HCT116 (cell line): ENCODE measurements around the gene CDH5. TPM values are rescaled to one million over a fixed set of nuclear protein-coding genes. Genes with fewer than 3 reads are reported as not detected.

ENCODE experiments used
- ATAC-seq: fragments of 200-7000 bp; cut with Tn5 transposase; 2 replicates; pipeline ENCODE4 v1.9.1; 2020; ENCODE audit warnings: mild to moderate bottlenecking, moderate library complexity
- BruUV-seq: library from RNA; stranded (reverse); fragments of 400-500 nt; replicated peaks from 2 replicates; lab custom pipeline; 2021; lab: Mats Ljungman, UMichigan
- CTCF ChIA-PET: fragments of 300-600 bp; sonication (Branson Sonifier 250); formaldehyde crosslinking; loops from one replicate; lab custom pipeline; 2021; ENCODE audit warnings: antibody characterized with exemption; lab: Charles Lee
- POLR2A ChIA-PET: fragments of 300-600, 350-600 bp; sonication (Branson Sonifier 250); formaldehyde crosslinking; loops from one replicate; lab custom pipeline; 2021; ENCODE audit warnings: antibody characterized with exemption; lab: Charles Lee
- RAD21 ChIA-PET, 2 experiments: fragments of 300-600 bp; sonication (Branson Sonifier 250); formaldehyde crosslinking; loops; one replicate each; lab custom pipeline; 2023; ENCODE audit warnings: low total read pairs in 2 of 2; ENCODE audit not compliant: uncharacterized antibody in 2 of 2, unreplicated experiment in 2 of 2, low non-redundant PET in 1 of 2; lab: Charles Lee
- DNase-seq: peaks from one replicate; pipeline ENCODE4 v3.0.0-alpha.2; 2010; ENCODE audit warnings: low read depth, low spot score
- H2AFZ ChIP-seq: fragments of 200-600 bp; shearing (Covaris generic), sonication (generic); 2 replicates; pipeline ENCODE4 v1.6.1; 2017; ENCODE audit warnings: low read depth, mixed run types, mixed read lengths, antibody characterized with exemption, low read length; ENCODE audit not compliant: poor library complexity, severe bottlenecking
- H3K27ac ChIP-seq: 2 replicates; pipeline ENCODE4 v1.5.1; 2012; ENCODE audit warnings: low read depth, low read length
- H3K27me3 ChIP-seq: fragments of 200-600 bp; sonication (generic); 2 replicates; pipeline ENCODE4 v1.6.1; 2016; ENCODE audit warnings: mixed run types, low read length, mixed read lengths; ENCODE audit not compliant: insufficient read depth
- H3K36me3 ChIP-seq, 2 experiments: fragments of 200-500 bp in 1 of 2; fragments of 200-600 bp in 1 of 2; sonication (Bioruptor generic) in 1 of 2; sonication (generic) in 1 of 2; 2 replicates each; pipeline versions ENCODE4 v1.5.1 to v1.6.1; 2014 to 2016; ENCODE audit warnings: low read length in 2 of 2, inconsistent platforms in 1 of 2, mixed read lengths in 1 of 2, mixed run types in 1 of 2; ENCODE audit not compliant: insufficient read depth in 2 of 2, control insufficient read depth in 1 of 2
- H3K4me1 ChIP-seq, 2 experiments: fragments of 200-600 bp in 1 of 2; sonication (generic) in 1 of 2; 2 replicates each; pipeline versions ENCODE4 v1.5.1 to v1.6.1; 2012 to 2017; ENCODE audit warnings: low read length in 2 of 2, inconsistent platforms in 1 of 2, mild to moderate bottlenecking in 1 of 2, mixed read lengths in 1 of 2, mixed run types in 1 of 2, moderate library complexity in 1 of 2; ENCODE audit not compliant: insufficient read depth in 2 of 2, control insufficient read depth in 1 of 2
- H3K4me2 ChIP-seq: fragments of 200-600 bp; sonication (generic); 2 replicates; pipeline ENCODE4 v1.6.1; 2017; ENCODE audit warnings: mixed run types, low read length, mixed read lengths
- H3K4me3 ChIP-seq, 2 experiments: fragments of 200-600 bp in 1 of 2; sonication (generic) in 1 of 2; replicated peaks in 1 of 2; 2 replicates each; pipeline ENCODE4 v1.5.1; 2011 to 2016; ENCODE audit warnings: low read length in 2 of 2, control low read depth in 1 of 2, low read depth in 1 of 2, mild to moderate bottlenecking in 1 of 2, mixed read lengths in 1 of 2, mixed run types in 1 of 2
- H3K79me2 ChIP-seq: fragments of 200-600 bp; sonication (generic); 2 replicates; pipeline ENCODE4 v1.6.1; 2017; ENCODE audit warnings: mild to moderate bottlenecking, mixed run types, low read length, moderate library complexity, mixed read lengths; ENCODE audit not compliant: insufficient read depth
- H3K9ac ChIP-seq: fragments of 200-600 bp; sonication (generic); 2 replicates; pipeline ENCODE4 v1.6.1; 2016; ENCODE audit warnings: low read length, mixed read lengths
- H3K9me2 ChIP-seq: fragments of 200-600 bp; sonication (generic), shearing (Covaris generic); 2 replicates; pipeline ENCODE4 v1.6.1; 2017; ENCODE audit warnings: mixed run types, mild to moderate bottlenecking, moderate library complexity; ENCODE audit not compliant: insufficient read depth
- H3K9me3 ChIP-seq, 2 experiments: fragments of 200-500 bp in 1 of 2; fragments of 200-600 bp in 1 of 2; sonication (Bioruptor generic) in 1 of 2; sonication (generic) in 1 of 2; 2 replicates each; pipeline ENCODE4 v1.6.1; 2014 to 2017; ENCODE audit warnings: low read length in 2 of 2, mixed read lengths in 2 of 2, inconsistent platforms in 1 of 2, low read depth in 1 of 2, mild to moderate bottlenecking in 1 of 2, mixed run types in 1 of 2, moderate library complexity in 1 of 2; ENCODE audit not compliant: control insufficient read depth in 1 of 2, insufficient read depth in 1 of 2
- H4K20me1 ChIP-seq: fragments of 200-600 bp; sonication (generic), shearing (Covaris generic); 2 replicates; pipeline ENCODE4 v1.6.1; 2017; ENCODE audit warnings: mixed run types, mild to moderate bottlenecking, moderate library complexity; ENCODE audit not compliant: insufficient read depth
- CEBPB ChIP-seq: IDR thresholded peaks from 2 replicates; pipeline ENCODE4 v1.6.1; 2012; ENCODE audit warnings: low read depth
- EGR1 ChIP-seq: IDR thresholded peaks from 2 replicates; pipeline ENCODE4 v1.6.1; 2012; ENCODE audit warnings: low read depth
- ELF1 ChIP-seq: IDR thresholded peaks from 2 replicates; pipeline ENCODE4 v1.6.1; 2012; ENCODE audit warnings: low read depth, borderline replicate concordance
- EZH2 ChIP-seq: fragments of 200-600 bp; sonication (generic); IDR thresholded peaks from 2 replicates; pipeline ENCODE4 v1.6.1; 2017; ENCODE audit warnings: antibody characterized with exemption, mixed run types
- JUND ChIP-seq: IDR thresholded peaks from 2 replicates; pipeline ENCODE4 v1.6.1; 2012
- RAD21 ChIP-seq: IDR thresholded peaks from 2 replicates; pipeline ENCODE4 v1.6.1; 2012; ENCODE audit warnings: low read depth, mild to moderate bottlenecking
- SIN3A ChIP-seq: IDR thresholded peaks from 2 replicates; pipeline ENCODE4 v1.6.1; 2012; ENCODE audit warnings: low read depth
- SP1 ChIP-seq: IDR thresholded peaks from 2 replicates; pipeline ENCODE4 v1.6.1; 2012; ENCODE audit warnings: low read depth
- TCF7L2 ChIP-seq: IDR thresholded peaks from 2 replicates; pipeline ENCODE4 v1.7.0; 2011; ENCODE audit warnings: borderline replicate concordance, inconsistent platforms; ENCODE audit not compliant: insufficient read depth, insufficient read length; ENCODE audit errors: extremely low read depth
- YY1 ChIP-seq: IDR thresholded peaks from 2 replicates; pipeline ENCODE4 v1.6.1; 2011; ENCODE audit warnings: low read length, low read depth, moderate library complexity, mild to moderate bottlenecking; ENCODE audit not compliant: insufficient replicate concordance; ENCODE audit errors: extremely low read depth
- ZFX ChIP-seq: fragments of 450-650 bp; IDR thresholded peaks from 2 replicates; pipeline ENCODE4 v1.6.1; 2017
- intact Hi-C: fragments of 100-400 bp; cut with micrococcal nuclease; formaldehyde crosslinking; loops from 2 replicates; pipeline ENCODE4 v1.10.0; 2022
- total RNA-seq: library from RNA; stranded (reverse); gene quantifications from one replicate; pipeline ENCODE4 v1.2.1, GENCODE V29; 2021; ENCODE audit not compliant: unreplicated experiment
- TF ChIP-seq, protein P1 (sequence below): IDR thresholded peaks from 2 replicates; pipeline ENCODE4 v1.6.1; 2011; ENCODE audit warnings: mild to moderate bottlenecking, low read length, moderate library complexity; ENCODE audit not compliant: insufficient replicate concordance; ENCODE audit errors: extremely low read depth
- TF ChIP-seq, protein P2 (sequence below): IDR thresholded peaks from 2 replicates; pipeline ENCODE4 v1.6.1; 2012
- TF ChIP-seq, protein P3 (sequence below): IDR thresholded peaks from 2 replicates; pipeline ENCODE4 v1.6.1; 2012; ENCODE audit warnings: low read depth
- TF ChIP-seq, protein P4 (sequence below), 3 experiments: fragments of 200-600 bp in 1 of 3; sonication (generic) in 1 of 3; IDR thresholded peaks in 2 of 3; conservative IDR thresholded peaks in 1 of 3; 2 replicates each; pipeline ENCODE4 v1.5.1; 2012 to 2017; ENCODE audit warnings: low read depth in 2 of 3, low read length in 2 of 3, antibody characterized with exemption in 1 of 3, borderline replicate concordance in 1 of 3, control low read depth in 1 of 3, mild to moderate bottlenecking in 1 of 3, mixed read lengths in 1 of 3, mixed run types in 1 of 3, moderate library complexity in 1 of 3; ENCODE audit not compliant: insufficient read depth in 1 of 3

CDH5 gene
- total RNA-seq, 1 experiment from 2014 or later = 0.15 TPM

DNA sequence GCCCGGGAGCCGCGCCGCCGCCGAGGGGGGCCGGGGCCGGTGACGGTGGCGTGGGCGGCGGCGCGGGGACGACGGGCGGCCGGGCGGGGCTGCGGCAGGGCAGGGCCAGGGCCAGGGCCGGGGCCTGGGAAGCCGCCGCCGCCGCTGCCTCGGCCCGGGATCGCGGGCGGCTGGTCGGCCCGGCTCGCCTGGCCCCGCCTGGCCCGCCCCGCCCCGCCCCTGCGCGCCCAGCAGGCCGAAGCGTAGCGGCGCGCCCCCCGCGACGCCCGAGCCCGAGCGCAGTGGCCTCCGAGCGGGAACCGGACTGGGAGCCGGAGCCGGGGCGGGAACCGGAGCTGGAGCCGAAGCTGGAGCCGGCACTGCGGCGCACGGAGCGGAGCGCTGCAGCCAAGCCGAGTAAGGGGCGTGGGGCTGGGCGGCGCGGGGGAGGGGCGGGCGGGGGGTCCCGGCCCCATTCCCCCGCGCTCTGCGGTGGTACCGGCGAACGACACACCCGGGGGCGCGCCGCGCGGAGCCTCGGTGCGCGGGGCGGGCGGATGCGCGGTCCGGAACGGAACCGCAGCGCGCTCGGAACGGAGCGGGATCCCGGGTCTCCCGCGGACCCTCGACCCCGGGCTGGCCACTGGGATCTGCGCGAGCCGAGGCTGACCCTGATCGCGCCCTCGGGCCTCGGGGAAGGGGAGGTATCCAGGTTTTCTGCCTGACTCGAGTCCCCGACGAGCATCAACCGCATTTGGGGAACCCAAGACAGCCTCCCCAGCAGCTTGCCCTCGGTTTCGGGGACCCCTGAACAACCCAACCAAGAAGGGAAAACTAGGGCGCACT lies 60.8 kb downstream of the CDH5 start, which contains the start of gene BEAN1:
TSS of gene BEAN1 (plus strand) at position 260 of the 825 bp plus-strand sequence. CDS start 10,382 bp downstream, outside the sequence.
- Histone ChIP-seq H3K9ac (no peak within 1 kb of the TSS), H3K4me3 (peak within 1 kb of the TSS in 1 of 2 experiments; percentile 26; a peak in 1 of 4 replicates), H3K9me3 (no peaks in the 10 kb centered on the region), H3K79me2 (no peaks in the 10 kb centered on the region), H3K27ac (peak within 1 kb of the TSS; percentile 10; the same call in 1 of the 2 replicates), H3K4me2 (peak within 1 kb of the TSS; percentile 63), H2AFZ (no peak within 1 kb of the TSS), H3K9me2 (no peaks in the 10 kb centered on the region), H4K20me1 (no peaks in the 10 kb centered on the region), H3K4me1 (peaks cover 0 to 4% of the 10 kb centered on the region in 2 experiments; a peak in 1 of 4 replicates), H3K36me3 (no peaks in the 10 kb centered on the region), H3K27me3 (peaks cover 24% of the 10 kb centered on the region; the same call in 1 of the 2 replicates)
- ATAC-seq = peak; percentile 76
- no TSS peak for BruUV-seq
- TF ChIP-seq YY1 (no peak), JUND (no peak), EZH2 (no peak), ELF1 (no peak), EGR1 (no peak), SP1 (no peak), ZFX (0 out of 2 replicates have a peak, but pooled peaks have one; percentile 7), CEBPB (no peak), TCF7L2 (no peak), RAD21 (no peak), SIN3A (no peak)
- TF ChIP-seq, protein P1, sequence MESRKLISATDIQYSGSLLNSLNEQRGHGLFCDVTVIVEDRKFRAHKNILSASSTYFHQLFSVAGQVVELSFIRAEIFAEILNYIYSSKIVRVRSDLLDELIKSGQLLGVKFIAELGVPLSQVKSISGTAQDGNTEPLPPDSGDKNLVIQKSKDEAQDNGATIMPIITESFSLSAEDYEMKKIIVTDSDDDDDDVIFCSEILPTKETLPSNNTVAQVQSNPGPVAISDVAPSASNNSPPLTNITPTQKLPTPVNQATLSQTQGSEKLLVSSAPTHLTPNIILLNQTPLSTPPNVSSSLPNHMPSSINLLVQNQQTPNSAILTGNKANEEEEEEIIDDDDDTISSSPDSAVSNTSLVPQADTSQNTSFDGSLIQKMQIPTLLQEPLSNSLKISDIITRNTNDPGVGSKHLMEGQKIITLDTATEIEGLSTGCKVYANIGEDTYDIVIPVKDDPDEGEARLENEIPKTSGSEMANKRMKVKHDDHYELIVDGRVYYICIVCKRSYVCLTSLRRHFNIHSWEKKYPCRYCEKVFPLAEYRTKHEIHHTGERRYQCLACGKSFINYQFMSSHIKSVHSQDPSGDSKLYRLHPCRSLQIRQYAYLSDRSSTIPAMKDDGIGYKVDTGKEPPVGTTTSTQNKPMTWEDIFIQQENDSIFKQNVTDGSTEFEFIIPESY = no peak
- TF ChIP-seq, protein P2, sequence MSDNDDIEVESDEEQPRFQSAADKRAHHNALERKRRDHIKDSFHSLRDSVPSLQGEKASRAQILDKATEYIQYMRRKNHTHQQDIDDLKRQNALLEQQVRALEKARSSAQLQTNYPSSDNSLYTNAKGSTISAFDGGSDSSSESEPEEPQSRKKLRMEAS = peak; percentile 13; the same call in 1 of the 2 replicates
- TF ChIP-seq, protein P3, sequence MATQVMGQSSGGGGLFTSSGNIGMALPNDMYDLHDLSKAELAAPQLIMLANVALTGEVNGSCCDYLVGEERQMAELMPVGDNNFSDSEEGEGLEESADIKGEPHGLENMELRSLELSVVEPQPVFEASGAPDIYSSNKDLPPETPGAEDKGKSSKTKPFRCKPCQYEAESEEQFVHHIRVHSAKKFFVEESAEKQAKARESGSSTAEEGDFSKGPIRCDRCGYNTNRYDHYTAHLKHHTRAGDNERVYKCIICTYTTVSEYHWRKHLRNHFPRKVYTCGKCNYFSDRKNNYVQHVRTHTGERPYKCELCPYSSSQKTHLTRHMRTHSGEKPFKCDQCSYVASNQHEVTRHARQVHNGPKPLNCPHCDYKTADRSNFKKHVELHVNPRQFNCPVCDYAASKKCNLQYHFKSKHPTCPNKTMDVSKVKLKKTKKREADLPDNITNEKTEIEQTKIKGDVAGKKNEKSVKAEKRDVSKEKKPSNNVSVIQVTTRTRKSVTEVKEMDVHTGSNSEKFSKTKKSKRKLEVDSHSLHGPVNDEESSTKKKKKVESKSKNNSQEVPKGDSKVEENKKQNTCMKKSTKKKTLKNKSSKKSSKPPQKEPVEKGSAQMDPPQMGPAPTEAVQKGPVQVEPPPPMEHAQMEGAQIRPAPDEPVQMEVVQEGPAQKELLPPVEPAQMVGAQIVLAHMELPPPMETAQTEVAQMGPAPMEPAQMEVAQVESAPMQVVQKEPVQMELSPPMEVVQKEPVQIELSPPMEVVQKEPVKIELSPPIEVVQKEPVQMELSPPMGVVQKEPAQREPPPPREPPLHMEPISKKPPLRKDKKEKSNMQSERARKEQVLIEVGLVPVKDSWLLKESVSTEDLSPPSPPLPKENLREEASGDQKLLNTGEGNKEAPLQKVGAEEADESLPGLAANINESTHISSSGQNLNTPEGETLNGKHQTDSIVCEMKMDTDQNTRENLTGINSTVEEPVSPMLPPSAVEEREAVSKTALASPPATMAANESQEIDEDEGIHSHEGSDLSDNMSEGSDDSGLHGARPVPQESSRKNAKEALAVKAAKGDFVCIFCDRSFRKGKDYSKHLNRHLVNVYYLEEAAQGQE = no peak
- TF ChIP-seq, protein P4, sequence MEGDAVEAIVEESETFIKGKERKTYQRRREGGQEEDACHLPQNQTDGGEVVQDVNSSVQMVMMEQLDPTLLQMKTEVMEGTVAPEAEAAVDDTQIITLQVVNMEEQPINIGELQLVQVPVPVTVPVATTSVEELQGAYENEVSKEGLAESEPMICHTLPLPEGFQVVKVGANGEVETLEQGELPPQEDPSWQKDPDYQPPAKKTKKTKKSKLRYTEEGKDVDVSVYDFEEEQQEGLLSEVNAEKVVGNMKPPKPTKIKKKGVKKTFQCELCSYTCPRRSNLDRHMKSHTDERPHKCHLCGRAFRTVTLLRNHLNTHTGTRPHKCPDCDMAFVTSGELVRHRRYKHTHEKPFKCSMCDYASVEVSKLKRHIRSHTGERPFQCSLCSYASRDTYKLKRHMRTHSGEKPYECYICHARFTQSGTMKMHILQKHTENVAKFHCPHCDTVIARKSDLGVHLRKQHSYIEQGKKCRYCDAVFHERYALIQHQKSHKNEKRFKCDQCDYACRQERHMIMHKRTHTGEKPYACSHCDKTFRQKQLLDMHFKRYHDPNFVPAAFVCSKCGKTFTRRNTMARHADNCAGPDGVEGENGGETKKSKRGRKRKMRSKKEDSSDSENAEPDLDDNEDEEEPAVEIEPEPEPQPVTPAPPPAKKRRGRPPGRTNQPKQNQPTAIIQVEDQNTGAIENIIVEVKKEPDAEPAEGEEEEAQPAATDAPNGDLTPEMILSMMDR (IDR thresholded peaks at IDR 0.05 in 2 of 3, conservative IDR thresholded peaks at IDR 0.05 in 1 of 3; ENCODE audit: borderline replicate concordance in 1 of 3, insufficient read depth in 1 of 3, low read depth in 2 of 3, low read length in 2 of 3) = no peak
- intact Hi-C loops = no loop called here
- POLR2A ChIA-PET = no interaction called here
- RAD21 ChIA-PET = no interaction called here
- CTCF ChIA-PET = no interaction called here
- DNase-seq = no peak
